IMR-90 (cell line): ENCODE results near the gene KRT10. TPM values are rescaled to one million over a fixed set of nuclear protein-coding genes. Genes with fewer than 3 reads are reported as not detected.

ENCODE experiments used
- ATAC-seq: fragments of 200-7000 bp; cut with Tn5 transposase; 2 replicates; pipeline ENCODE4 v1.9.1; 2020; ENCODE audit warnings: low read depth, mild to moderate bottlenecking, moderate library complexity
- BruUV-seq: library from RNA; stranded (reverse); fragments of 400-500 nt; replicated peaks from 2 replicates; lab custom pipeline; 2021; lab: Mats Ljungman, UMichigan
- CTCF ChIA-PET: fragments of 300-600 bp; formaldehyde crosslinking; extraction: SDS; loops from one replicate; lab custom pipeline; 2021; ENCODE audit warnings: antibody characterized with exemption; lab: Yijun Ruan, JAX
- POLR2A ChIA-PET: fragments of 300-600 bp; sonication (Branson Sonifier 250); formaldehyde crosslinking; loops from one replicate; lab custom pipeline; 2022; ENCODE audit warnings: antibody characterized with exemption; ENCODE audit not compliant: unreplicated experiment; lab: Charles Lee
- DNase-seq: peaks from one replicate; pipeline ENCODE4 v3.0.0; 2013
- H2AFZ ChIP-seq: replicated peaks from 2 replicates; pipeline ENCODE3; 2013; ENCODE audit warnings: low read length, mild to moderate bottlenecking; ENCODE audit not compliant: poor library complexity
- H2AK5ac ChIP-seq: 2 replicates; pipeline ENCODE4 v1.6.1; 2013; ENCODE audit warnings: low read depth, low read length, inconsistent platforms
- H2AK9ac ChIP-seq: replicated peaks from 2 replicates; pipeline ENCODE3; 2013; ENCODE audit warnings: mild to moderate bottlenecking, low read depth, low read length, moderate library complexity; ENCODE audit not compliant: poor library complexity
- H2BK120ac ChIP-seq: 2 replicates; pipeline ENCODE4 v1.6.1; 2013; ENCODE audit warnings: low read depth, low read length, inconsistent platforms
- H2BK15ac ChIP-seq: 3 replicates; pipeline ENCODE4 v1.6.1; 2013; ENCODE audit warnings: low read depth, low read length, inconsistent platforms
- H2BK20ac ChIP-seq: 2 replicates; pipeline ENCODE4 v1.6.1; 2013; ENCODE audit warnings: low read depth, mild to moderate bottlenecking, inconsistent platforms, low read length, moderate library complexity
- H2BK5ac ChIP-seq: 2 replicates; pipeline ENCODE4 v1.6.1; 2013; ENCODE audit warnings: mild to moderate bottlenecking, low read depth, low read length, inconsistent platforms; ENCODE audit not compliant: poor library complexity, severe bottlenecking
- H3K14ac ChIP-seq: replicated peaks from 2 replicates; pipeline ENCODE4 v1.6.1; 2013; ENCODE audit warnings: low read depth, low read length, inconsistent platforms
- H3K18ac ChIP-seq: 2 replicates; pipeline ENCODE4 v1.6.1; 2013; ENCODE audit warnings: low read depth, low read length, control low read depth
- H3K23ac ChIP-seq: 2 replicates; pipeline ENCODE4 v1.6.1; 2013; ENCODE audit warnings: low read depth, low read length, inconsistent platforms
- H3K27ac ChIP-seq: 2 replicates; pipeline ENCODE4 v1.5.1; 2013; ENCODE audit warnings: mild to moderate bottlenecking, control low read depth, low read length; ENCODE audit not compliant: insufficient read depth
- H3K27me3 ChIP-seq: 2 replicates; pipeline ENCODE4 v1.6.1; 2013; ENCODE audit warnings: low read length; ENCODE audit not compliant: control insufficient read depth, insufficient read depth
- H3K36me3 ChIP-seq: 2 replicates; pipeline ENCODE4 v1.6.1; 2013; ENCODE audit warnings: low read length, mixed read lengths; ENCODE audit not compliant: control insufficient read depth, insufficient read depth
- H3K4ac ChIP-seq: 2 replicates; pipeline ENCODE4 v1.6.1; 2013; ENCODE audit warnings: low read depth, low read length, inconsistent platforms
- H3K4me1 ChIP-seq: 2 replicates; pipeline ENCODE4 v1.6.1; 2013; ENCODE audit warnings: low read length, mixed read lengths; ENCODE audit not compliant: control insufficient read depth, insufficient read depth
- H3K4me2 ChIP-seq: 2 replicates; pipeline ENCODE4 v1.6.1; 2013; ENCODE audit warnings: low read depth, mild to moderate bottlenecking, control low read depth, low read length, moderate library complexity
- H3K4me3 ChIP-seq: 2 replicates; pipeline ENCODE4 v1.5.1; 2013; ENCODE audit warnings: low read depth, mild to moderate bottlenecking, control low read depth, low read length, moderate library complexity; ENCODE audit not compliant: insufficient read depth
- H3K56ac ChIP-seq: 2 replicates; pipeline ENCODE4 v1.6.1; 2013; ENCODE audit warnings: low read length, inconsistent platforms; ENCODE audit not compliant: insufficient read depth; ENCODE audit errors: extremely low read depth
- H3K79me1 ChIP-seq, 2 experiments: 2 replicates each; pipeline ENCODE4 v1.6.1; 2013; ENCODE audit warnings: low read length in 2 of 2, inconsistent platforms in 1 of 2, low read depth in 1 of 2
- H3K9ac ChIP-seq: 2 replicates; pipeline ENCODE4 v1.6.1; 2013; ENCODE audit warnings: low read depth, low read length, control low read depth
- H3K9me1 ChIP-seq: 2 replicates; pipeline ENCODE4 v1.6.1; 2013; ENCODE audit warnings: low read length, inconsistent platforms; ENCODE audit not compliant: insufficient read depth
- H3K9me3 ChIP-seq: 2 replicates; pipeline ENCODE4 v1.6.1; 2013; ENCODE audit warnings: low read length; ENCODE audit not compliant: control insufficient read depth, insufficient read depth
- H4K20me1 ChIP-seq: 2 replicates; pipeline ENCODE4 v1.6.1; 2013; ENCODE audit warnings: low read length, inconsistent platforms; ENCODE audit not compliant: insufficient read depth
- H4K5ac ChIP-seq: 2 replicates; pipeline ENCODE4 v1.6.1; 2013; ENCODE audit warnings: mild to moderate bottlenecking, low read depth, low read length, control low read depth
- H4K8ac ChIP-seq, 2 experiments: 2 replicates each; pipeline ENCODE4 v1.6.1; 2013; ENCODE audit warnings: low read depth in 2 of 2, low read length in 2 of 2, control low read depth in 1 of 2, inconsistent platforms in 1 of 2
- H4K91ac ChIP-seq: 2 replicates; pipeline ENCODE4 v1.6.1; 2013; ENCODE audit warnings: low read depth, low read length, inconsistent platforms; ENCODE audit not compliant: insufficient read depth
- CEBPB ChIP-seq: IDR thresholded peaks from 2 replicates; pipeline ENCODE4 v1.6.1; 2012; ENCODE audit warnings: low read depth, low read length, improper control_type of control experiment
- ELK1 ChIP-seq: fragments of 150-350 bp; IDR thresholded peaks from 2 replicates; pipeline ENCODE4 v1.6.1; 2016; ENCODE audit warnings: low read depth, mild to moderate bottlenecking, low read length, moderate library complexity, borderline replicate concordance
- FOS ChIP-seq: fragments of 150-350 bp; IDR thresholded peaks from 2 replicates; pipeline ENCODE4 v1.6.1; 2016; ENCODE audit warnings: low read depth, low read length
- MAFK ChIP-seq: IDR thresholded peaks from 2 replicates; pipeline ENCODE4 v1.6.1; 2012; ENCODE audit warnings: low read depth, low read length, improper control_type of control experiment
- MAZ ChIP-seq: IDR thresholded peaks from 2 replicates; pipeline ENCODE4 v1.6.1; 2012; ENCODE audit warnings: low read depth, mild to moderate bottlenecking, low read length, improper control_type of control experiment, moderate library complexity, borderline replicate concordance
- MXI1 ChIP-seq: IDR thresholded peaks from 2 replicates; pipeline ENCODE4 v1.6.1; 2012; ENCODE audit warnings: low read depth, mild to moderate bottlenecking, low read length, moderate library complexity, borderline replicate concordance
- NFE2L2 ChIP-seq: fragments of 150-350 bp; IDR thresholded peaks from 2 replicates; pipeline ENCODE4 v1.6.1; 2016; ENCODE audit warnings: low read depth, mild to moderate bottlenecking, low read length
- WGBS, 2 experiments: methylation state at CpG; one replicate each; pipeline versions ENCODE4 v1.1.5 to v1.1.7; 2013; ENCODE audit warnings: missing lambda C conversion rate in 2 of 2; ENCODE audit not compliant: insufficient read length in 1 of 2; ENCODE audit errors: extremely low coverage in 2 of 2; 5-methylcytosine and 5-hydroxymethylcytosine counted together
- dilution Hi-C: fragments of 300-500 bp; cut with HindIII; formaldehyde crosslinking; loops from one replicate; pipeline ENCODE4 v1.14.3; 2018; ENCODE audit warnings: low sequenced_read_pairs; ENCODE audit not compliant: unreplicated experiment
- in situ Hi-C: fragments of 300-500 bp; cut with MboI; formaldehyde crosslinking; loops from 3 replicates; pipeline ENCODE4 v1.14.3; 2019; ENCODE audit warnings: low sequenced_read_pairs, inconsistent platforms, mixed read lengths
- intact Hi-C: fragments of 100-400 bp; cut with micrococcal nuclease; formaldehyde crosslinking; loops from 2 replicates; pipeline ENCODE4 v1.10.0; 2022
- polyA plus RNA-seq, 3 experiments: library from polyadenylated mRNA; depleted of rRNA; stranded (reverse); fragments of >200 nt; gene quantifications; 2 replicates each; pipeline ENCODE4 v1.2.3, GENCODE V29; 2012; ENCODE audit warnings: low replicate concordance in 1 of 3
- total RNA-seq: library from RNA; depleted of rRNA; stranded (reverse); fragments of >200 nt; gene quantifications from 2 replicates; pipeline ENCODE4 v1.2.3, GENCODE V29; 2012
- TF ChIP-seq, protein P1 (sequence below): conservative IDR thresholded peaks from 2 replicates; pipeline ENCODE4 v1.5.1; 2012; ENCODE audit warnings: mild to moderate bottlenecking, low read depth, low read length, improper control_type of control experiment
- TF ChIP-seq, protein P2 (sequence below): fragments of 150-350 bp; IDR thresholded peaks from 2 replicates; pipeline ENCODE4 v1.6.1; 2017; ENCODE audit warnings: mild to moderate bottlenecking, antibody characterized with exemption, low read length, low read depth

Gene KRT10
- total and polyA plus RNA-seq, 2 of the 4 experiments (the other 2 are of a cell fraction): 0.18 to 18.3 TPM

DNA sequence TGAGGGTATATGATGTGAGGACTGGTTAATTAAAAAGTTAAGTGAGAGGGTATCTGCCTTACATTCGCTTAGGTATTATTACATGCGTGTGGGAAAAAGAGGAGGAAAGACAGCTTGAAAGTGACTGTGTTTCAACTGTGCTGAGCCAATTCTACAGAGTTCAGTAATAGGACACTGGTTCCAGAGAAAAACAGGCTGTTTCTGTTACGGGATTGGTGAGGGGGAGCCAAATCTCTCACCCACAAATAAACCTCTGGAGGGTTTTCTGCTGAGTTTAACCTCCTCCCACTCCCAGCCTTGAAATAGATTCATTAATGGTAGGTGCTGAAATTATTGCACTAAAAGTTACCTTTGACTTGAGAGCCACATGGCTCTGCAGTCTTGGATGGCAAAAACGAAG, 46.5 kb downstream of the KRT10 start:
- Histone ChIP-seq H3K4me3 (no peak overlapping the region), H3K79me1 (no peaks in the 10 kb centered on the region), H2AK5ac (no peak overlapping the region), H3K56ac (no peak overlapping the region), H3K4me1 (no peaks in the 10 kb centered on the region), H4K91ac (no peak overlapping the region), H2BK5ac (no peak overlapping the region), H3K9me1 (no peaks in the 10 kb centered on the region), H3K4ac (no peak overlapping the region), H4K8ac (no peak overlapping the region), H3K4me2 (no peak overlapping the region), H3K36me3 (no peaks in the 10 kb centered on the region), H3K9me3 (no peaks in the 10 kb centered on the region; the same call in 1 of the 2 replicates), H2AK9ac (no peak overlapping the region), H4K20me1 (no peaks in the 10 kb centered on the region), H3K14ac (no peak overlapping the region), H4K5ac (no peak overlapping the region), H2AFZ (no peak overlapping the region), H3K23ac (no peak overlapping the region), H3K27ac (no peak overlapping the region), H3K9ac (no peak overlapping the region), H3K18ac (no peak overlapping the region), H2BK120ac (no peak overlapping the region), H3K27me3 (peaks cover 43% of the 10 kb centered on the region), H2BK15ac (no peak overlapping the region), H2BK20ac (no peak overlapping the region)
- TF ChIP-seq, protein P1, sequence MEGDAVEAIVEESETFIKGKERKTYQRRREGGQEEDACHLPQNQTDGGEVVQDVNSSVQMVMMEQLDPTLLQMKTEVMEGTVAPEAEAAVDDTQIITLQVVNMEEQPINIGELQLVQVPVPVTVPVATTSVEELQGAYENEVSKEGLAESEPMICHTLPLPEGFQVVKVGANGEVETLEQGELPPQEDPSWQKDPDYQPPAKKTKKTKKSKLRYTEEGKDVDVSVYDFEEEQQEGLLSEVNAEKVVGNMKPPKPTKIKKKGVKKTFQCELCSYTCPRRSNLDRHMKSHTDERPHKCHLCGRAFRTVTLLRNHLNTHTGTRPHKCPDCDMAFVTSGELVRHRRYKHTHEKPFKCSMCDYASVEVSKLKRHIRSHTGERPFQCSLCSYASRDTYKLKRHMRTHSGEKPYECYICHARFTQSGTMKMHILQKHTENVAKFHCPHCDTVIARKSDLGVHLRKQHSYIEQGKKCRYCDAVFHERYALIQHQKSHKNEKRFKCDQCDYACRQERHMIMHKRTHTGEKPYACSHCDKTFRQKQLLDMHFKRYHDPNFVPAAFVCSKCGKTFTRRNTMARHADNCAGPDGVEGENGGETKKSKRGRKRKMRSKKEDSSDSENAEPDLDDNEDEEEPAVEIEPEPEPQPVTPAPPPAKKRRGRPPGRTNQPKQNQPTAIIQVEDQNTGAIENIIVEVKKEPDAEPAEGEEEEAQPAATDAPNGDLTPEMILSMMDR: no peak
- TF ChIP-seq CEBPB (no peak), MAZ (no peak), NFE2L2 (no peak), MXI1 (no peak), ELK1 (no peak), FOS (no peak), MAFK (no peak)
- TF ChIP-seq, protein P2, sequence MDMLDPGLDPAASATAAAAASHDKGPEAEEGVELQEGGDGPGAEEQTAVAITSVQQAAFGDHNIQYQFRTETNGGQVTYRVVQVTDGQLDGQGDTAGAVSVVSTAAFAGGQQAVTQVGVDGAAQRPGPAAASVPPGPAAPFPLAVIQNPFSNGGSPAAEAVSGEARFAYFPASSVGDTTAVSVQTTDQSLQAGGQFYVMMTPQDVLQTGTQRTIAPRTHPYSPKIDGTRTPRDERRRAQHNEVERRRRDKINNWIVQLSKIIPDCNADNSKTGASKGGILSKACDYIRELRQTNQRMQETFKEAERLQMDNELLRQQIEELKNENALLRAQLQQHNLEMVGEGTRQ: no peak
- WGBS, 2 experiments: 80% methylated on average over 2 of the region's 4 CpGs; no CpG with 5 or more reads in 1 of the 2 experiments
- dilution Hi-C loops (no loop called here), intact Hi-C loops (no loop called here), in situ Hi-C loops (loop anchor here (25.0 kb wide), 1 partner anchor 414 kb away; the partner anchor contains the start of gene GJD3)
- DNase-seq: no peak
- no TSS peak for BruUV-seq
- ATAC-seq: no peak
- ChIA-PET POLR2A (no interaction called here), CTCF (interaction anchor here (0.7 kb wide), 2 partner anchors 75 to 156 kb away, joined by 3 read pairs; no protein-coding TSS in a partner anchor)
